Endothelial cell of umbilical vein (primary cell): Measurements from ENCODE around the gene PKNOX2.

ENCODE experiments used
- EZH2 ChIP-seq: IDR thresholded peaks from 2 replicates; pipeline ENCODE4 v1.6.1; 2012; ENCODE audit warnings: borderline replicate concordance, low read depth, mild to moderate bottlenecking, moderate library complexity, low read length, inconsistent platforms; ENCODE audit not compliant: severe bottlenecking
- FOS ChIP-seq: IDR thresholded peaks from 2 replicates; pipeline ENCODE4 v1.6.1; 2011; ENCODE audit warnings: mild to moderate bottlenecking, low read length, moderate library complexity, borderline replicate concordance; ENCODE audit not compliant: insufficient read depth
- GATA2 ChIP-seq: IDR thresholded peaks from 2 replicates; pipeline ENCODE4 v1.7.0; 2011; ENCODE audit warnings: low read depth, mild to moderate bottlenecking, moderate library complexity, mixed read lengths, low read length; ENCODE audit not compliant: insufficient read length, insufficient read depth
- JUN ChIP-seq: IDR thresholded peaks from 2 replicates; pipeline ENCODE4 v1.6.1; 2011; ENCODE audit warnings: borderline replicate concordance, low read depth; ENCODE audit not compliant: insufficient read length, insufficient read depth
- MYC ChIP-seq: IDR thresholded peaks from one replicate; pipeline ENCODE4 v1.6.1; 2011; ENCODE audit warnings: mild to moderate bottlenecking, low read depth, low read length
- POLR2A ChIP-seq: IDR thresholded peaks from 2 replicates; pipeline ENCODE4 v1.6.1; 2012; ENCODE audit warnings: low read depth, mild to moderate bottlenecking, control low read depth, low read length
- POLR2AphosphoS5 ChIP-seq: IDR thresholded peaks from 2 replicates; pipeline ENCODE4 v1.6.1; 2012; ENCODE audit warnings: low read depth, mild to moderate bottlenecking, control low read depth, low read length, moderate library complexity; ENCODE audit not compliant: insufficient read depth
- TF ChIP-seq, protein P1 (sequence below), 2 donors: IDR thresholded peaks; 1 replicate in 1 of 2; 2 replicates in 1 of 2; pipeline ENCODE4 v1.5.1; 2011; ENCODE audit warnings: low read length in 2 of 2, mild to moderate bottlenecking in 2 of 2, moderate library complexity in 2 of 2, control low read depth in 1 of 2, inconsistent platforms in 1 of 2, low read depth in 1 of 2; ENCODE audit not compliant: insufficient read depth in 1 of 2; ENCODE audit errors: extremely low read depth in 1 of 2
- TF ChIP-seq, protein P2 (sequence below): IDR thresholded peaks from 2 replicates; pipeline ENCODE4 v1.6.1; 2011; ENCODE audit not compliant: insufficient read depth, insufficient read length

DNA sequence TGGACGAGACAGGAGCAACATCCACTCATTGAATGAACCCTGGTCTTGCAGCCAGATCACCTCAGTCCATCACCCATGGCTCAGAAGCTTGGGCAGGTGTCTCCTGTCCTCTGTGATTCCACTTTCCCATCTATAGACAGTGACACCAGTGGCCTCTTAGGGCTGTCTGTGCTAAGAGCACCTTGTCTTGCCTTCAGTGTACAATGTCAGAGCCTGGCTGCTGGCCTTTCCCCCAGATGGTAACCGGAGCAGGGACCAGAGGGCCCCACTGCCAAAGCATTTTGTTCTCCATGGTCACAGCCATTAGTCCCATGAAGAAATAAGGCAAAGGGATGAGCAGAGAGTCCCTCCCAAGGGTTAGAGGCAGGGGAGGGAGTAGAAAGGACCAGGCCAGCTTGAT is 35.4 kb downstream of the PKNOX2 start:
- TF ChIP-seq, protein P1, sequence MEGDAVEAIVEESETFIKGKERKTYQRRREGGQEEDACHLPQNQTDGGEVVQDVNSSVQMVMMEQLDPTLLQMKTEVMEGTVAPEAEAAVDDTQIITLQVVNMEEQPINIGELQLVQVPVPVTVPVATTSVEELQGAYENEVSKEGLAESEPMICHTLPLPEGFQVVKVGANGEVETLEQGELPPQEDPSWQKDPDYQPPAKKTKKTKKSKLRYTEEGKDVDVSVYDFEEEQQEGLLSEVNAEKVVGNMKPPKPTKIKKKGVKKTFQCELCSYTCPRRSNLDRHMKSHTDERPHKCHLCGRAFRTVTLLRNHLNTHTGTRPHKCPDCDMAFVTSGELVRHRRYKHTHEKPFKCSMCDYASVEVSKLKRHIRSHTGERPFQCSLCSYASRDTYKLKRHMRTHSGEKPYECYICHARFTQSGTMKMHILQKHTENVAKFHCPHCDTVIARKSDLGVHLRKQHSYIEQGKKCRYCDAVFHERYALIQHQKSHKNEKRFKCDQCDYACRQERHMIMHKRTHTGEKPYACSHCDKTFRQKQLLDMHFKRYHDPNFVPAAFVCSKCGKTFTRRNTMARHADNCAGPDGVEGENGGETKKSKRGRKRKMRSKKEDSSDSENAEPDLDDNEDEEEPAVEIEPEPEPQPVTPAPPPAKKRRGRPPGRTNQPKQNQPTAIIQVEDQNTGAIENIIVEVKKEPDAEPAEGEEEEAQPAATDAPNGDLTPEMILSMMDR (IDR thresholded peaks at IDR 0.05; ENCODE audit: extremely low read depth in 1 of 2, insufficient read depth in 1 of 2, low read depth in 1 of 2, low read length in 2 of 2): no peak
- TF ChIP-seq, protein P2, sequence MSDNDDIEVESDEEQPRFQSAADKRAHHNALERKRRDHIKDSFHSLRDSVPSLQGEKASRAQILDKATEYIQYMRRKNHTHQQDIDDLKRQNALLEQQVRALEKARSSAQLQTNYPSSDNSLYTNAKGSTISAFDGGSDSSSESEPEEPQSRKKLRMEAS: no peak
- no peak for TF ChIP-seq EZH2
- TF ChIP-seq POLR2AphosphoS5: no peak
- TF ChIP-seq FOS: no peak
- no peak for TF ChIP-seq JUN
- TF ChIP-seq GATA2: no peak
- no peak for TF ChIP-seq POLR2A
- TF ChIP-seq MYC: no peak
